Activated T-cell treated with anti-CD3 and anti-CD28 coated beads, Interleukin-2, amount 50 U/mL, for 48 hours (primary cell): ENCODE data around the gene IL10RB.

ENCODE experiments used
- DNase-seq, 2 experiments: peaks; one replicate each; pipeline ENCODE4 v3.0.0-alpha.2; 2020

Gene IL10RB

GRCh38 chr21:33339135-33339534 is 73.0 kb downstream of the IL10RB start:
- no peak for DNase-seq

GRCh38 chr21:33339918-33340317 is 73.8 kb downstream of the IL10RB start:
- DNase-seq, result no peak

- no peak for DNase-seq
These were observed 79.6 kb downstream of the IL10RB start for GRCh38 chr21:33345751-33346238.
